PC-9 (cell line): ENCODE data around the gene COL6A1.

Experiments
- CTCF ChIP-seq: fragments of 200-600 bp; sonication (generic); conservative IDR thresholded peaks from 2 replicates; pipeline ENCODE4 v1.6.1; 2017; ENCODE audit warnings: mixed run types, antibody characterized with exemption, mild to moderate bottlenecking, moderate library complexity
- EZH2 ChIP-seq: fragments of 200-600 bp; sonication (generic); IDR thresholded peaks from 2 replicates; pipeline ENCODE4 v1.8.0; 2017; ENCODE audit warnings: antibody characterized with exemption, low read depth

GRCh38 chr21:45986316-45987051 is 4.9 kb downstream of the COL6A1 start:
- no peak for TF ChIP-seq CTCF
- TF ChIP-seq EZH2: no peak
